RWPE1 (cell line): ENCODE results near the gene C2orf78.
A peak's percentile ranks its signal among the peaks of the same experiment; 100 is the strongest.

ENCODE experiments used
- CTCF ChIA-PET: fragments of 350-600 bp; sonication (Branson Sonifier 250); formaldehyde crosslinking; extraction: SDS; loops from one replicate; lab custom pipeline; 2021; lab: Yijun Ruan, JAX
- POLR2A ChIA-PET: fragments of 400-600 bp; formaldehyde crosslinking; extraction: SDS; loops from one replicate; lab custom pipeline; 2020; ENCODE audit warnings: antibody characterized with exemption; ENCODE audit not compliant: low non-redundant PET; lab: Yijun Ruan, JAX
- DNase-seq: peaks from one replicate; pipeline ENCODE4 v3.0.0; 2012; ENCODE audit warnings: low spot score
- H3K27ac ChIP-seq: fragments of 450-650 bp; 2 replicates; pipeline ENCODE4 v1.5.1; 2017
- CTCF ChIP-seq: fragments of 450-650 bp; conservative IDR thresholded peaks from 2 replicates; pipeline ENCODE4 v1.5.1; 2017; ENCODE audit warnings: low read depth, mild to moderate bottlenecking

The C2orf78 gene

GRCh38 chr2:73821669-73822068 lies 37.7 kb downstream of the C2orf78 start:
- ChIA-PET CTCF (interaction anchor here (0.5 to 0.7 kb wide), 3 partner anchors 180 to 767 kb away, joined by 3 read pairs; no protein-coding TSS in a partner anchor), POLR2A (no interaction called here)
- DNase-seq = no peak
- no peak for TF ChIP-seq CTCF
- no peak overlapping the region for H3K27ac ChIP-seq

- ChIA-PET POLR2A (no interaction called here), CTCF (interaction anchor here (0.5 to 2.3 kb wide), 4 partner anchors 179 to 767 kb away, joined by 3 to 18 read pairs (median 4); partner anchors contain the start of gene BOLA3)
- no peak for TF ChIP-seq CTCF
- no peak for DNase-seq
- H3K27ac ChIP-seq = no peak overlapping the region
These were observed 38.3 kb downstream of the C2orf78 start for GRCh38 chr2:73822276-73822675.

GRCh38 chr2:73822991-73823390 lies 39.0 kb downstream of the C2orf78 start:
- CTCF ChIA-PET = interaction anchor here (0.7 to 2.3 kb wide), 3 partner anchors 307 to 512 kb away, joined by 6 to 18 read pairs (median 11); partner anchors contain the start of gene BOLA3

GRCh38 chr2:73823416-73823815 lies 39.4 kb downstream of the C2orf78 start:
- DNase-seq = no peak
- POLR2A ChIA-PET = no interaction called here
- no peak for TF ChIP-seq CTCF
- CTCF ChIA-PET = interaction anchor here (0.8 to 2.3 kb wide), 11 partner anchors 47 to 568 kb away, joined by 3 to 18 read pairs (median 3); partner anchors contain the start of gene BOLA3
- no peak overlapping the region for H3K27ac ChIP-seq

More at GRCh38 chr2:73822991-73823390, 39.0 kb downstream of the C2orf78 start:
- TF ChIP-seq CTCF = no peak
- POLR2A ChIA-PET = no interaction called here
- no peak overlapping the region for H3K27ac ChIP-seq
- DNase-seq = no peak

- TF ChIP-seq CTCF = peak; percentile 85
- peak; percentile 55 for DNase-seq
- ChIA-PET CTCF (interaction anchor here (0.6 to 2.3 kb wide), 19 partner anchors 38 to 1156 kb away, joined by 3 to 18 read pairs (median 3); partner anchors contain the start of gene BOLA3), POLR2A (no interaction called here)
- no peak overlapping the region for H3K27ac ChIP-seq
These were observed 40.0 kb downstream of the C2orf78 start for GRCh38 chr2:73823916-73824523.

GRCh38 chr2:73825408-73825807 lies 41.4 kb downstream of the C2orf78 start:
- H3K27ac ChIP-seq = no peak overlapping the region
- ChIA-PET CTCF (interaction anchor here (0.6 to 2.0 kb wide), 4 partner anchors 10 to 424 kb away, joined by 3 to 12 read pairs (median 4); no protein-coding TSS in a partner anchor), POLR2A (no interaction called here)
- DNase-seq = no peak
- TF ChIP-seq CTCF = no peak
